HTERT RPE-1 (cell line): ENCODE data around the gene MTREX.
"Not testable (repeated sequence)": the region's sequence is repeated elsewhere in the genome, so short reads cannot be mapped to it uniquely, and the experiment has no call there.

ENCODE experiments used
- in situ Hi-C: fragments of 300-500 bp; cut with MboI; formaldehyde crosslinking; loops from 4 replicates; pipeline ENCODE4 v1.14.3; 2020; ENCODE audit warnings: low sequenced_read_pairs

The MTREX gene

DNA sequence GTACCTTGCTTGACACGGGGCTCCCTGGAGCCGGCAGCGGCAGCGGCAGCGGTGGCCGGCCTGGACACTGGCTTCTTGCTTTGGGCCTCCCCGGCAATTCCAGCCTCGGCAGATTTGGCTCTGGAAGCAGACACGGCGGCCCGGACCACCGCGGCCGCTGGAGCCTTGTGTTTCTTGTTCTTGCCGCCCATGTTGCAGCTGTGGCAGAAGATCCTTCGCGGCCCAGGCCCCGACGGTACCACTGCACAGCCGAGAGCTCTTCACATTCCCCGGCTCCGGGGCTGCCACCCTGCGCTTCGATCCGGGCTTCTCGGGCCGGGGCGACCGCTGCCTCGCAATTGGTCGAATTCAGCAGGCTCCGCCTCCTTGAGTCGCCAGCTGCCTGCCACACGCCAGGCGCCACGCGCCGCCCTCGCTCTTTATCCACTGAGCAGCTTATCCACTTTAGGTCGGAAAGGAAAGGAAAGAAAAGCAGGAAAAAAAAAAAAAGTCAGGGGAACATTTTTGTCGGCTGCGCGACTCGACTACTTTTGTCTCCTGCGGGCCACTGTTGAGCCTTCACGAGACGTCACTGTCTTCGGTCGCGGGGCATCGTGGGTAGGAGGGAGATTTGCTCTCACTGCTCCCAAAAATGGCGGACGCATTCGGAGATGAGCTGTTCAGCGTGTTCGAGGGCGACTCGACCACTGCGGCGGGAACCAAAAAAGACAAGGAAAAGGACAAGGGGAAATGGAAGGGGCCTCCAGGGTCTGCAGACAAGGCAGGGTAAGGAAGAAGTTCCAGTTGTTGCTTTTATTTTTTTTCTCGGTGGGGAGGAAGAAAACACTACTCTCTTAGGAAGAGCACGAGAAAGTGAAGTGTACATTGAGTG lies at the start of gene MTREX, which contains the start of gene DHX29:
Gene MTREX, plus strand, starts transcription at position 607 of the 871 bp plus-strand sequence. Its CDS starts 25 bp downstream, at position 632.
Gene DHX29, minus strand, starts transcription at position 312 of the 871 bp plus-strand sequence. Its CDS starts 121 bp downstream, at position 191.
- in situ Hi-C loops = no loop called here

DNA sequence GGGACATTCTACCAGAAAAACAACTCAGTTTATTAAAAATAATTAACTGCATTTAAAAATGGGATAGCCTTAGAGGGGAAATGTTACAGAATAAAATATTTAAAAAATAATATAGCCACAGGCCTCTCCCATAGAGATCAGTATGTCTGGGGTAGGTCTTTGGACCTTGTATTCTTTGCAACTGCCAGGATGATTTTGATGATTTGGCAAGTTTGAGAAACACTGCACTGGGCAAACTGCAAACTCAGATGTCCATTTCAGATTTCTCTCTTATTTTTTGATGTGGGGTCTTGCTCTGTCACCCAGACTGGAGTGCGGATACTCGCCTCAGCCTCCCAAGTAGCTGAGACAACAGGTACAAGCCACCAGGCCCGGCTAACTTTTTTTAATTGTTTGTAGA lies 49.5 kb upstream of the MTREX start:
- in situ Hi-C loops = no loop called here

DNA sequence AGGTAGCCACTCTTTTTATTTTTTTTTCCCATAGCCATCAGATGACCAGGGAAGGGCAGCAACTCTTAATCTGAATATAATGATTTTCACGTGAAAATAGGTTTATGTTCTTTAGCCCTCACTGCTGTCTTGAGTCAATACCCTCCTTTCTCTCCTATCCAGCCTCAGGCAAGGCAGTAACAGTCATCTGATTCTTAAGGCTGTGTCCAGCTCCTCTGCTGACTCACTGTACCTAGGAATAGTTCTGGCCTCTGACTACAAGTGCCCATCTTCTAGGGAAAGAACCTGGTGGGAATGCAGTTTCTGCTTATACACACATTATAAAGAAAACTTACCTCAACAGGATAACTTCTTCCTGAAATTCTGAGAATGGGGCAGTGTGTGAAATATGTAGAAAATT lies 31.0 kb upstream of the MTREX start:
- in situ Hi-C loops = no loop called here

DNA sequence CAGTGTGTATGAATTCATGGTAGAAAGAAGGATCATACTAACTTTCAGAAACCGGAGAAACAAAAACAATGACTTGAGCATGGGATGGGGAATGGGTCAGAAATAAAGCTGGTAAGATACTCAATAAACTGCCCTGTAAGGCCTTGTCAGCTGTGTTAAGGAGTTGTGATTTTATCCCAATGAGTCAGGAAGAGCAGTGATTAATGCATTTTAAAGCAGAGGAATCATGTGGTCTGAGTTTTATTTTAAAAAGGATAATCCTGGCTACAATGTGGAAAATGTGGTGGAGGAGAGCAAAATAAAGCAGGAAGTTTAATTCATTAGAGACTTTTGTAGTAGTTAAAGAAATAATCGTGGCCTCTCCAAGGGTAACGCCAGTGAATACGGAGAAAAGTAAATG lies 29.0 kb upstream of the MTREX start:
- in situ Hi-C loops = no loop called here

DNA sequence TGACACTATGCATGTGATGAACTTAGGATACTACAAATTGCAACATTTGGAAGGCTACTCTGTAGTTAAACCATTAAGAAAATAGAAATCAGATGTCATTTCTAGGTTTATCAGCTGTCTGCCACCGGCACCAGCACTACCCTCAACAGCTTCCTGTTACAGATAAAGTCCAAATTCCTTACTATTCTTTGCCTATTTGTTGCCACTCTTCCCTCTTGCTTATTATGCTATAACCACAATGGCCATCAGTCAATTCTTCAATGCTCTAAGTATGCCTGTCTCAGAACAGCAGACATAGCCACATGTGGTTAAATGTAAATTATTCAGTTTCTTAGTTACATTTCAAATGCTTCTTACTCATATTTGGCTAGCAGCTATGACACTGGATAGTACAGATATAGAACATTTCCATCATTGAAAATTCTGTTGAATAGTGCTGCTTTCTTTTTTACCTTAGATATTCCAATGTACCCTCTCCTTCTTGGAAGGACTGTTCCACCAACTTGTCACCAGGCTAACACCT lies 21.3 kb upstream of the MTREX start:
- in situ Hi-C loops = no loop called here

DNA sequence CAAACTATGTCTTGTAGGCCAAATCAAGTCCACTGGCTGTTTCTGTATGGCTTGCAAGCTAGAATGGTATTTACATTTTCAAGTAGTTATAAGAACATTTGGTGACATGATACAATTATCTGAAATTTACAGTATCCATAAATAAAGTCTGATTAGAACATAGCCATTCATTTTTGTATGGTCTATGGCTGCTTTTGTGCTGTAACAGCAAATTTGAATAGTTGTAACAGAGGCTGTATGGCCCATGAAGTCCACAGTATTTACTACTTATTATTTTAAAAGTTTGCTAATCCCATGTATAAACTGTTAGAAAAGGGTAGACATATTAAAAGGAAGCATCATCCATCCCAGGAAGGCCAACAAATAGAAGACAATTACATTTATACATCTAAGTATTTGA lies 18.0 kb upstream of the MTREX start:
- in situ Hi-C loops = no loop called here

DNA sequence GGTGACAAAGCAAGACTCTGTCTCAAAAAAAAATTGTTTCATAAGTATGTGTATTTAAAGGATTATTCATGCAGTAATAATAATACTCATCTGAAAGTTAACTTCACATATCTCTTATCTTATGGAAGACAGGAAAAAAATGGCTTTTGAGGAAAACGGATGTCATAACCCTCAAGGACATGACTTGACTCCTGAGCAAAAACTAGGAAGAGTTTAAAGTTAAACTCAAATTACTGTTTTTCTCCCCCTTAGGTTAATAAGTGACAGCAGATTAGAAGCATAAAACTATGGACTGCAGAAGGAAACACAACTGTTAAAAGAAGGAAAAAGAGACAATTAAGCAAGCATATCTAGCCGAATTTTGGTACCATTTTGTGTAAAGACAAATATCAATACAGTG lies 16.8 kb upstream of the MTREX start:
- in situ Hi-C loops = no loop called here

DNA sequence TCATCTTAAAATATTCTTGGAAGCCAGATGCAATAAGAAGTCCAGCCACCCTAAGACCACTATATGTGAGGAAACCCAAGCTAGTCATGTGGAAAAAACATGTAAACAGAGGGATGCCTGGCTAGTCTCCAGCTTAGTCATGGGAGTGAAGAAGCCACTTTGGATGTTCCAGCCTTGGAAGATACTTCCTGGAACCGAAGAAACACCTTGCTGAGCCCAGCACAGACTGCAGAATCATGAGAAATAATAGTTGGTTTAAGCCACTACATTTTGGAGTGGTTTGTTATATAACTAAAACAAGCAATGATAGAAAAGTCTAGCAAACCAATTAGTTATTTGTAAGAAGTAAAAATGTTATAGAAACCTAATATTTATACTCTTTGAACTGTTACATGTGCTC lies 12.9 kb upstream of the MTREX start:
- in situ Hi-C loops = no loop called here

DNA sequence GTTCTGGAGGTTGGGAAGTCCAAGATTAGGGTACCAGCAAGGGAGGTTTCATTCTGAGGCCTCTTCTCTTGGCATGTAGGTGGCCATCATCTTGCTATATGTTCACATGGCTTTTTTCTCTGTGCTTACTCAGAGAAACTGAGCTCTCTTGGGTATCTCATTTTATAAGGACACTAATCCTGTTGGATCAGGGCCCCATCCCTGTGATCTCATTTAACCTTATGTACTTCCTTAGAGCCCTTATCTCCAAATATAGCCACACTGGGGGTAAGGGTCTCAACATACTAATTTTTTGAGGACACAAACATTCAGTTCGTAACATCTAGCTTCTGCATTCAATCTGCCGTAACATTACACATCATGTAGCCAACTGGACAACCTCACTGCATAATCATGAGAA lies 6.9 kb upstream of the MTREX start:
- in situ Hi-C loops = no loop called here

DNA sequence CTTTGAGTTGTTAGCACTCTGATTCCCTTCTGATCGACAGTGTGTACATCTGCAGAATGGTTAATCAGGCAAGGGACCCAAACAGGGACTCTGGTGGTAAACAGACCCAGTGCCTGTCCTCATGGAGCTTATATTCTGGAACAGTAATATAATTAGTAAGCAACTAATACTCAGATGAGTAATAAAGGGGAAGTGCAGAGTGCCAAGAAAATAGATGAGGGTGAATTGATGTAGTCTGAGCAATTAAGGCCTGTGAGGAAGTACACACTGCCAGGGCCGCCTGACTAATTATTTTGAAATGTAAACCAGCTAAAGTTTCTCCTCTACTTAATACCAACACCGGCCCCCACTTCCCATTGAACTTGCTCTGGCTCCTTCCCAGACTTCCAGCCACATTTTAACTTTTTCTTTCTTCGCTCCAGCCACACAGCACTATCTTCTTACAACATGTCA lies 4.5 kb upstream of the MTREX start:
- in situ Hi-C loops = no loop called here

DNA sequence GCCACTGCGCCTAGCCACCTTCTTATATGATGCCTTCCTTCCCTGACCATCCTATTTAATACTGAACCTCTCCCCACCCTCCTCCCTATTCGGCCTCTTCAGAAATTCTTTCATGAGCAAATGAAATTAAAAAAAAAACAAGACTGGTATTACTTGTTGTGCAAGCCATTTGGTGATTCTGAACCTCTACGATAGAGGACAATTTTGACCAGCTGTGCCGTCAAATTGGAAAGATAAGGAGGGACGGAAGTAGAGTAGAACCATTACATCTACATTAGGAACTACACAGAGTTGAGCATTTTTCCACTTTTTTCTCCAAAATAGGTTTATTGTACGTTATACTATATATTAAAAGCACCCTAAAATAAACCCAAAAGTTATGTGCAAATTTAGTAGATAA lies 3.2 kb upstream of the MTREX start:
- in situ Hi-C loops = no loop called here

DNA sequence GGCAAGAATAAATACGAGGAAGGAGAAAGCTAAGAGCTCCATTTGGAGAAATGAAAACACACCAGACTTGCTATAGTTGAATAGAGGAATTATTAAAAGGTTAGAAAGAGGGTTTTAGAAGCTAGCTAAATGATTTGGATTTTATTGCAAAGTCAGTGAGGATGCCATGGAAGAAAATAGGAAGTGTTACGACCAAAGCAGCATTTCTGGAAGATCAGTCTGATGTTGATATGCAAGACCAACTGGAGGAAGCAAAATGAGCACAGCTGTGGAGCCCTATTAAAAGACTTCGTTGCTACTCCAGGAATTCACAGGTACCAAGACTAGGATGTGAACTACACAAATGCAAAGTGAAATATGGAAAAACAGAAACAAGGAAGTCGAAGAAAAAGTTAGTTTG lies 2.4 kb upstream of the MTREX start:
- in situ Hi-C loops = no loop called here

DNA sequence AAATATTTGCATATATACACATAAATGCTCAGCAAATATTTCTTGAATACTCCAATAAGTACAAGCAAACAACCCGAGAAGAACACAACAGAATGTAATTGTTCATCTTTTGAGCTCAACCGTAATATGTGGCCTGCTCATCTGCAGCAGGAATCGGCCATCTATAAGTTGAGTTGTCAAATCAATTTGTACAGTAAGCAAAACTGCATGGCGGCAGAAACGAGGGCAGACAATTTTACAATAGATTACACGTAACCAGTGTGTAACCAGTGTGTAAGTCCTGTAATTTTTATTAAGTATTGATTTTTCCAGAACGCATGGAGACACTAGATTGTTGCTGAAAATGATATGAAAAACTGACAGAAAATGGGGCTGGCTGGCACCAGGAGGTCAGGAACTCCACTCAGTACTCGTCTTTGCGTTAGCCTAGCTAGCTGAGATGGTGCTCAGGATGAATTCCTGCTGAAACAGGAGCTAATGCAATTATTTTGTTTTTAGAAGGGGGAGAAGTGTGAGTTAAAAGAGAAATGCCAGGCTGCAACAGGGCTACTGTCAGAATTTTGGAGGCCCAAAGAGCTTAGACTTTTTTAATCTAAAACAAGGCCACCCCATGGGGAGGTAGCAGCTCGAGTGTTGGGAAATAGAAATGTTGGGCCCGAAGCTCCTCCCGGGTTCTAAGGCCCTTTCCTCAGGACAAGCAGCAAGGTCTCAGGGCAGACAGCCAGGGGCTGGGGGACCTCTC lies 977 bp upstream of the MTREX start:
- in situ Hi-C loops = no loop called here

DNA sequence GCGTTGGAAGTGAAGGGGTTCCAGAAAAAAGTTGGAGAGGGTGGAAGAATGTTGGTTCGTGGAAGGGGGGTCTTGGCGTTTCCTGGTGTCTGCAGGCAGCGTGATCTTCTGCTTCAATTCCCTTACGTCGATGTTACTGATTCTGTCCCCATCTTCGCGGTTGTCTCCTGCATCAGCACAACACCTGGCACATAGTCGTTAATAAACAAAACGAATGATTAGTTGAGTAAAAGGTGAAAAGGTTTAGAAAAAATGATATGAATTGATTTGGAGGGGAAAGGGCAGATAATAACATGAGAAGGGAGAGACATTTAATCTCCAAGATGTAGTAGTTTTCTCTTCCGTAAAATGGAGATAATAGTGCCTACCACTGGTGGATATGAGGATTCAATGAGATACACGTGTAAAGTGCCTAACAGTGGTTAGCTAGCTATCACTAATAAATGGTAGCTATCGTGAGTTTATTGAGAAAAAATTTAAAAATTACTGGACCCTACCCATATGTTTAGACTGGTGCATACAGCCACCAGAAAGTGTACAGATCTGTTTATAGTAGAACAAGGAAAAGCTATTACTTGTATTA lies 556 bp downstream of the MTREX start:
- in situ Hi-C loops = no loop called here

DNA sequence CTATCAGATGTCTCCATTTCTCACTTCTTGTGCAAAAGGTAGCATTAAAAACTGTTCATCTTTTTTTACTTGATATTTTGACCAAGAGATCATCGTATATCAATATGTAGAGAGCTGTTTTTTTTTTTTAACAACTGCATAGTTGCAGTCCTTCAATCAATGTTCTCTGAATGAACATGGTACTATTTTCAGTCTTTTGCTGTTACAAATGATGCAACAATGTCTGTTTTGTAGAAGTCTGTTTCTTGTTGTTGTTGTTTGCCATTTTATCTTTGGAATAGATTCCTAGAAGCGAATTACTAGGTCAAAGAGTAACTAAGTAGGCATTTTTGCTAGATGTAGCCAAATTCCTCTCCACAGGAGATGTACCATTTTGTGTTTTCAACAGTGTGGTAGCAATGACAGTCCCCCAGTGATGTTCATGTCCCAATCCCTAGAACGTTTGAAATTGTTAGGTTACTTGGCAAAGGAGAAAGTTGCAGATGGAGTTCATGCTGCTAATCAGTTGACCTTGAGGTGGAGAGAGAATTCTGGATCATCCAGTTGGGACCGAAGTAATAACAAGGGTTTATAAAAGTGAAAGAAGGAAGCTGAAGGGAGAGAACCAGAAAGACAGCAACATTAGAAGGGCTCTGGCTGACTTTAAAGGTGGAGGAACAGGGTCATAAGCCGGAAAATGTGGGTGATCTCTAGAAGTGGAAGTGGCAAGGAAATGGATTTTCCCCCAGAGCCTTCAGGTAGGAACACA lies 6.3 kb downstream of the MTREX start:
- in situ Hi-C loops = no loop called here

DNA sequence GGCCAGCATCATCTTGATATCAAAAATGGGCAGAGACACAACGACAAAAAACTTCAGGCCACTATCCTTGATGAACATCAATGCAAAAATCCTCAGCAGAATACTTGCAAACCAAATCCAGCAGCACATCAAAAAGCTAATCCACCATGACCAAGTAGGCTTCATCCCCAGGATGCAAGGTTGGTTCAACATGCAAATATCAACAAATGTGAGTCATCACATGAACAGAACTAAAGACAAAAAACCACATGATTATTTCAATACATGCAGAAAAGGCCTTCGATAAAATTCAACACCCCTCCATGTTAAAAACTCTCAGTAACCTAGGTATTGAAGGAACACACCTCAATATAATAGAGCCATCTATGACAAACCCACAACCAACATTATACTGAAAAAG lies 8.5 kb downstream of the MTREX start:
- in situ Hi-C loops = no loop called here

DNA sequence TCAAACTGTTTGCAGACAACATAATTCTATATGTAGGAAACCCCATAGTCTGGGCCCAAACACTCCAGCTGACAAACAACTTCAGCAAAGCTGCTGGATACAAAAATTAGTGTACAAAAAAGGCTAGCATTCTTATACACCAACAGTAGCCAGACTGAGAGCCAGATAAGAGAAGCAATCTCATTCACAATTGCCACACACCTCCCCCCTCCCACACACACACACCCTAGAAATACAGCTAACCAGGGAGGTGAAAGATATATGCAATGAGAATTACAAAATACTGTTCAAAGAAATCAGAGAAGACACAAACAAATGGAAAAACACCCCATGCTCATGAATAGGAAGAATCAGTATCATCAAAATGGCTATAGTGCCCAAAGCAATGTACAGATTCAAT lies 9.0 kb downstream of the MTREX start:
- in situ Hi-C loops = no loop called here

DNA sequence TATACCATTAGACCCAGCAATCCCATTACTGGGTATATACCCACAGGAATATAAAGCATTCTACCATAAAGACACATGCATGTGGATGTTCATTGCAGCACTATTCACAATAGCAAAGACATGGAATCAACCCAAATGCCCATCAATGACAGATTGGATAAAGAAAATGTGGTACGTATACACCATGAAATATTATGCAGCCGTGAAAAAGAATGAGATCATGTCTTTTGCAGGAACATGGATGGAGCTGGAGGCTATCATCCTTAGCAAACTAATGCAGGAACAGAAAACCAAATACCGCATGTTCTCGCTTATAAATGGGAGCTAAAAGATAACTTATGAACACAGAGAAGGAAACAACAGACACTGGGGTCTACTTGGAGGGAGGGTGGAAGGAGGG lies 10.4 kb downstream of the MTREX start:
- in situ Hi-C loops = not testable (repeated sequence)

DNA sequence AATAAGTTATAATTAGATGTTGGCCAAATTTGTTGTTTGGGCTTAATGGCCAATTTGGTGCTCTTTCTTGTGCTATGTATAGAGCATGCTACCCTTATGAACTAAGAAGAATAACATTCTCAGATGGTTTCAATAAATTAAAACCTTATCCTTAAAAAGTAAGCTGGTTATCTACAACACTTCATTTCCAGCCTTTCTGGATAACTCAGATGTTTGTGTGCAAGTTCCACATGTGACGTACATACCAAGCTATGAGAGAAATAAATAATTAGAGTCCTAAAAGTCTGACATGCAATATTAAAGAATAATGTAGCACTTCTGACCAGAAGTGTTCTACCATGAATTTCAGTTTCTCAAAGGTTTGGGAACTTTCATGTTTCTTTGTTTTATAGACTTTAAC lies 11.7 kb downstream of the MTREX start:
- in situ Hi-C loops = no loop called here

DNA sequence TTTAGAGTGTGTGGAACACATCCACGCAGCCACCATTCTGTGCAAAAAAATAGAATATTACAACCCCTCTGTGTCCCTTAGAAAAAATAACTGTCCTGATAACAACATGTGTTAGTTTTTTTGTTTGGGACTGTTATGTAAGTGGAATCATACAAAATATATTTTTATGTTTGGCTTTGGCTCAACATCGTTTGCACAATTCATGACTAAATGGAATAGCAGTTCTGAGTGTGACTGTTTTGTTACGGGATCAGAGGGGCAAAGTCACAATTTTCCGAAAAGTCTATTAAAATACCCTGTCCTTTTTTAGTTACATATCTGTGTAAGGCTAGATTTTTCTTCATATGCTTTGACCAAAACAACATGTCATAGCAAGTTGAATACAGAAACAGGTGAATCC lies 12.8 kb downstream of the MTREX start:
- in situ Hi-C loops = no loop called here

DNA sequence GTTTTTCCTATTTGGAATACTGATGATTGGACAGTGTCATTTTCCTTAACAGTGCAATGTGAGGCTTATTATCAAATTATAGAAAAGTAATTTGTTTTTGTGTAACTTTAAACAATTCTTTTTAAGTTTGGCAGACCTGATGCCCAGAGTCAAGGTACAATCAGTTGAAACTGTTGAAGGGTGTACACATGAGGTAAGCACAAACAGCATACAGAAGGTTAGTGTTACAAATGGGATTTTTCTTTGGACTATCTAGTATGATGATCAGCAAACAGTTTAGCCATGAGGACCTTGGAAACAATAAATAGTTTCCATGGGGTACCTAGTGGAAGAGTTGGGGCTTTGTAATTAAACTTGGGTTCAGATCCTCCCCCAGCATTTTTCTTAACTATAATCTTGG lies 16.2 kb downstream of the MTREX start:
- in situ Hi-C loops = no loop called here
